ENCODE measurements around the gene MED20. TPM values are rescaled to one million over a fixed set of nuclear protein-coding genes. Genes with fewer than 3 reads are reported as not detected.

Gene MED20
- total RNA-seq, 1 experiment from 2014 or later, result 24.5 TPM

DNA sequence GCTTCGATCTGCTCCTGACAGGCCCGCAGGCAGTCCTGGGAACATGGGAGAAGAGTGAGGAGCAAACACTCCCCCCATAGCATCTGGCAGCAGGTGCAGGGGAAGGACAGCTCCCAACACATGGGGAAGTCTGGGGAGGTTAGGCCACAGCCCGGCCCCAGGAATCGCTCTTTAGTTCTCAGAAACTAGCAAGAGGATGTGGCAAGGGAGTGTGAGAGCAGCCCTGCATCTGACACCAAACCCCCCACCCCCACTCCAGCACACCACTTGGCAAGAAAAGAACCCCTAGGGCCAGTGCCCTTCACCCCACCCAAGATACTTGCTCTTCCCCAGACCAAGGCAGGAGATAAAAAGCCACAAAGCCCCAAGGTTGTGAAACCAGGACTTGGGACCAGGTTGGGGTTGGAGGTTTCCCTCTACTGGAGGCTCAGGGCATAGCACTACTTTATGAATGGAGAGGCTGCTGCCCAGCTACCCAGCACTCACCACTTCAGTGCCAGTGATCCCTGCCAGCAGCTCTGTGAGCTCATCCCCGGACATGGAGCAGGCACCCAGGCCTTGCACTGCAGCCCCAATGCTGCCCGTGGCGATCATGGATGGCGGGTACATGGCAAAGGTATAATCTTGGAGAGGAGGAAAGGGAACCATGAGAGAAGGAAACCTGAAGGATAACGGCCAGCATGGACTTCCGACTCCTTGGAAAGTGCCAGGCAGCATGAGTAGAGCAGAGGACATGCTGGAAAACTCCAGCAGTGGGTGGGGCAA is 15.3 kb upstream of the MED20 start:
- ChIA-PET POLR2A (no interaction called here), CTCF (interaction anchor here (1.3 to 2.4 kb wide), 2 partner anchors 89 to 135 kb away, joined by 5 to 7 read pairs; no protein-coding TSS in a partner anchor)
- Histone ChIP-seq H3K9me3 (ENCODE audit: control insufficient read depth, insufficient read depth, low read depth, low read length) (no peaks in the 10 kb centered on the region), H3K27me3 (ENCODE audit: control insufficient read depth, insufficient read depth, low read length) (no peaks in the 10 kb centered on the region), H3K27ac (ENCODE audit: low read length) (peak overlapping the region; percentile 3; the same call in 1 of the 2 replicates), H3K4me3 (ENCODE audit: low read depth in 2 of 2, low read length in 2 of 2) (no peak overlapping the region), H3K4me1 (ENCODE audit: control insufficient read depth, insufficient read depth, low read length) (peaks cover 39% of the 10 kb centered on the region), H3K36me3 (ENCODE audit: control insufficient read depth, insufficient read depth, low read length) (peaks cover 14% of the 10 kb centered on the region)
- ATAC-seq (peak; percentile 82), DNase-seq (ENCODE audit: low read depth, low spot score) (peak; percentile 80)
- in situ Hi-C loops (cut with HindIII; ENCODE audit: low pct_unique_long_range_greater_than_20kb, low sequenced_read_pairs) (no loop called here), intact Hi-C loops (cut with micrococcal nuclease; ENCODE audit: unreplicated experiment) (loop anchor here (1.0 kb wide), 2 partner anchors 90 to 108 kb away; no protein-coding TSS in a partner anchor)
- BruUV-seq (replicated peaks), result no TSS peak
- 0 out of 2 replicates have a peak, but pooled peaks have one; percentile 26 for TF ChIP-seq SIN3A (IDR thresholded peaks at IDR 0.05; ENCODE audit: borderline replicate concordance, insufficient read depth, low read depth, low read length)
- TF ChIP-seq, protein P1, sequence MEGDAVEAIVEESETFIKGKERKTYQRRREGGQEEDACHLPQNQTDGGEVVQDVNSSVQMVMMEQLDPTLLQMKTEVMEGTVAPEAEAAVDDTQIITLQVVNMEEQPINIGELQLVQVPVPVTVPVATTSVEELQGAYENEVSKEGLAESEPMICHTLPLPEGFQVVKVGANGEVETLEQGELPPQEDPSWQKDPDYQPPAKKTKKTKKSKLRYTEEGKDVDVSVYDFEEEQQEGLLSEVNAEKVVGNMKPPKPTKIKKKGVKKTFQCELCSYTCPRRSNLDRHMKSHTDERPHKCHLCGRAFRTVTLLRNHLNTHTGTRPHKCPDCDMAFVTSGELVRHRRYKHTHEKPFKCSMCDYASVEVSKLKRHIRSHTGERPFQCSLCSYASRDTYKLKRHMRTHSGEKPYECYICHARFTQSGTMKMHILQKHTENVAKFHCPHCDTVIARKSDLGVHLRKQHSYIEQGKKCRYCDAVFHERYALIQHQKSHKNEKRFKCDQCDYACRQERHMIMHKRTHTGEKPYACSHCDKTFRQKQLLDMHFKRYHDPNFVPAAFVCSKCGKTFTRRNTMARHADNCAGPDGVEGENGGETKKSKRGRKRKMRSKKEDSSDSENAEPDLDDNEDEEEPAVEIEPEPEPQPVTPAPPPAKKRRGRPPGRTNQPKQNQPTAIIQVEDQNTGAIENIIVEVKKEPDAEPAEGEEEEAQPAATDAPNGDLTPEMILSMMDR (IDR thresholded peaks at IDR 0.05), result peak; percentile 94
- TF ChIP-seq, protein P2, sequence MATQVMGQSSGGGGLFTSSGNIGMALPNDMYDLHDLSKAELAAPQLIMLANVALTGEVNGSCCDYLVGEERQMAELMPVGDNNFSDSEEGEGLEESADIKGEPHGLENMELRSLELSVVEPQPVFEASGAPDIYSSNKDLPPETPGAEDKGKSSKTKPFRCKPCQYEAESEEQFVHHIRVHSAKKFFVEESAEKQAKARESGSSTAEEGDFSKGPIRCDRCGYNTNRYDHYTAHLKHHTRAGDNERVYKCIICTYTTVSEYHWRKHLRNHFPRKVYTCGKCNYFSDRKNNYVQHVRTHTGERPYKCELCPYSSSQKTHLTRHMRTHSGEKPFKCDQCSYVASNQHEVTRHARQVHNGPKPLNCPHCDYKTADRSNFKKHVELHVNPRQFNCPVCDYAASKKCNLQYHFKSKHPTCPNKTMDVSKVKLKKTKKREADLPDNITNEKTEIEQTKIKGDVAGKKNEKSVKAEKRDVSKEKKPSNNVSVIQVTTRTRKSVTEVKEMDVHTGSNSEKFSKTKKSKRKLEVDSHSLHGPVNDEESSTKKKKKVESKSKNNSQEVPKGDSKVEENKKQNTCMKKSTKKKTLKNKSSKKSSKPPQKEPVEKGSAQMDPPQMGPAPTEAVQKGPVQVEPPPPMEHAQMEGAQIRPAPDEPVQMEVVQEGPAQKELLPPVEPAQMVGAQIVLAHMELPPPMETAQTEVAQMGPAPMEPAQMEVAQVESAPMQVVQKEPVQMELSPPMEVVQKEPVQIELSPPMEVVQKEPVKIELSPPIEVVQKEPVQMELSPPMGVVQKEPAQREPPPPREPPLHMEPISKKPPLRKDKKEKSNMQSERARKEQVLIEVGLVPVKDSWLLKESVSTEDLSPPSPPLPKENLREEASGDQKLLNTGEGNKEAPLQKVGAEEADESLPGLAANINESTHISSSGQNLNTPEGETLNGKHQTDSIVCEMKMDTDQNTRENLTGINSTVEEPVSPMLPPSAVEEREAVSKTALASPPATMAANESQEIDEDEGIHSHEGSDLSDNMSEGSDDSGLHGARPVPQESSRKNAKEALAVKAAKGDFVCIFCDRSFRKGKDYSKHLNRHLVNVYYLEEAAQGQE (IDR thresholded peaks at IDR 0.05; ENCODE audit: insufficient read depth in 1 of 2, low read depth in 2 of 2, low read length in 1 of 2), result no peak
- TF ChIP-seq POLR2AphosphoS5 (IDR thresholded peaks at IDR 0.05; ENCODE audit: low read depth, low read length), result peak; percentile 22; the same call in 1 of the 2 replicates

DNA sequence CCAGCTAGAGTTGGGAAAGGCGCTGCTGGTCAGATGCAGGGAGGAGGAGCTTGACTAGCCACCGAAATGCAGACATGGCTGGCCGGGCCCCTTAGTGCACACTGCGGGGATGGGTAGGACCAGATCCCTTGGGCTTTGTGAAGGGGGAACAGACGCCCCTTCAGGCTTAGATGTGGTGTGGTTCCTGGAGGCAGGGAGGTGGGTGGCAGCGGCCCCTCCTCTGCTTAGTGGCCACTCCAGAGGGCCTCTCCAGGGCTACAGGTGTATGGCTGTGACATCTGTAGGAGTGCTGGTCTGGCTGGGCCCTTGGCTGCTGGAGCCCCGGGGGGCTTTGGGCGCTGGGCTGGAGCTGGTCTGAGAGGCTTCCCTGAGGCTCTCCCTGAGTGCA is 14.7 kb upstream of the MED20 start:
- Histone ChIP-seq H3K27ac (ENCODE audit: low read length) (peak overlapping the region; percentile 3; the same call in 1 of the 2 replicates), H3K4me1 (ENCODE audit: control insufficient read depth, insufficient read depth, low read length) (peaks cover 39% of the 10 kb centered on the region), H3K36me3 (ENCODE audit: control insufficient read depth, insufficient read depth, low read length) (peaks cover 14% of the 10 kb centered on the region), H3K4me3 (ENCODE audit: low read depth in 2 of 2, low read length in 2 of 2) (no peak overlapping the region), H3K27me3 (ENCODE audit: control insufficient read depth, insufficient read depth, low read length) (no peaks in the 10 kb centered on the region), H3K9me3 (ENCODE audit: control insufficient read depth, insufficient read depth, low read depth, low read length) (no peaks in the 10 kb centered on the region)
- in situ Hi-C loops (cut with HindIII; ENCODE audit: low pct_unique_long_range_greater_than_20kb, low sequenced_read_pairs) (no loop called here), intact Hi-C loops (cut with micrococcal nuclease; ENCODE audit: unreplicated experiment) (loop anchor here (1.0 kb wide), 2 partner anchors 89 to 109 kb away; no protein-coding TSS in a partner anchor)
- BruUV-seq (replicated peaks), result no TSS peak
- no peak for TF ChIP-seq SIN3A (IDR thresholded peaks at IDR 0.05; ENCODE audit: borderline replicate concordance, insufficient read depth, low read depth, low read length)
- TF ChIP-seq, protein P2 (IDR thresholded peaks at IDR 0.05; ENCODE audit: insufficient read depth in 1 of 2, low read depth in 2 of 2, low read length in 1 of 2), result no peak
- no peak for TF ChIP-seq POLR2AphosphoS5 (IDR thresholded peaks at IDR 0.05; ENCODE audit: low read depth, low read length)
- ChIA-PET CTCF (interaction anchor here (2.4 kb wide), 1 partner anchor 89 kb away, joined by 7 read pairs; no protein-coding TSS in a partner anchor), POLR2A (no interaction called here)
- ATAC-seq (peak; percentile 17), DNase-seq (ENCODE audit: low read depth, low spot score) (no peak)

All from Panc1 (cell line).